Measurements from ENCODE around the gene SLC8A3. TPM values are rescaled to one million over a fixed set of nuclear protein-coding genes. Genes with fewer than 3 reads are reported as not detected.

SLC8A3 gene
- total and polyA plus RNA-seq, 5 donors from 2014 or later: 0.37 TPM; not detected in 4

DNA sequence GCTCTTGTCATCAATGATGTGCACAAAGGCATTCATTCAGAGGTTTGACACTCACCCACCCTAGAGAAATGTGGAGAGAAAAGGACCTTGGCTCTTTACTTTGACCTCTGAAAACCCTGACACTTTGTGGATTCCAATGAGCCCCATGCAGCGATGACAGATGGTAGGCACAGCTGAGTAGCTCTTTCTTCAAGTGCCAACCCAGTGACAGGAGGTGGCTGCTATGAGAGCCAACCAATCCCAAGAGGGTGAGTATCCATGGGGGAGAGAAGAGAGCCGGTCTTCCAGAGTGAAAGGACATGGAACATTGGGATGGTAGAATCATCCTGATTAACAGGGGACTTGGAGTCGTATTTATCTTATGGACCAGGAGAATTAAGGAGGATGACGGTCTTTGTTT lies 17.8 kb downstream of the SLC8A3 start:
- peaks cover 3% of the 10 kb centered on the region for H3K27me3 ChIP-seq (ENCODE audit: control insufficient read depth, insufficient read depth, low read length)
- H3K27me3 Mint-ChIP-seq: peaks cover 30% of the 10 kb centered on the region
- H3K9me3 ChIP-seq (ENCODE audit: control insufficient read depth in 2 of 2, low read length in 2 of 2): no peaks in the 10 kb centered on the region
- H3K4me1 ChIP-seq (ENCODE audit: control insufficient read depth, insufficient read depth, low read length, poor library complexity, severe bottlenecking): no peaks in the 10 kb centered on the region
- no peak overlapping the region for H3K4me3 ChIP-seq (ENCODE audit: low read depth, low read length)
- peaks cover 0 to 7% (median 0%) of the 10 kb centered on the region in 7 donors for H3K9me3 Mint-ChIP-seq
- H3K4me1 Mint-ChIP-seq: no peaks in the 10 kb centered on the region
- no peak overlapping the region for H3K27ac ChIP-seq (ENCODE audit: insufficient read depth, low read length, poor library complexity, severe bottlenecking)
- DNase-seq (no peak), ATAC-seq (ENCODE audit: low read depth in 2 of 2) (no peak)
- no peak overlapping the region for H3K4me3 Mint-ChIP-seq
- H3K27ac Mint-ChIP-seq: no peak overlapping the region
- H3K36me3 ChIP-seq (ENCODE audit: control insufficient read depth, insufficient read depth, low read length): no peaks in the 10 kb centered on the region
- H3K36me3 Mint-ChIP-seq: no peaks in the 10 kb centered on the region

DNA sequence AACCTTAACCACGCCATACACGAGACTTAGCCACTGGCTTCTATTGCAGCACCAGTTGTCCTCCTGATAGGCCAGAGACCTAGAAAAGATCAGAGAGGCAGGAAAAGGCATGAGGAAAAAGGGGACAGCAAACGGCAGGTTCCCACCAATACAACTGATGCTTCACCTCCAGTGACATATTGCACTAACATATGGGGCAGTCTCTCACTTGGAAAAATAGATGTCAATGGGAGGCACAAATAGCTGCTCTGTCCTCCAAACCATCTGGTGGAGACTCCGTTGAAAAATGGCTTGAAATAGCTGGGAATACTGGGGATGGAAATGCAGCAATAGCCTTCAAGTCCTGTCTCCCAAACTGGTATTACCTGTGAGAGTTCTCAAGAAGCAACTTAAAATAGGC lies 20.3 kb downstream of the SLC8A3 start:
- H3K9me3 Mint-ChIP-seq: peaks cover 0 to 7% (median 0%) of the 10 kb centered on the region in 7 donors
- no peak overlapping the region for H3K27ac ChIP-seq (ENCODE audit: insufficient read depth, low read length, poor library complexity, severe bottlenecking)
- H3K4me3 Mint-ChIP-seq: no peak overlapping the region
- no peaks in the 10 kb centered on the region for H3K4me1 ChIP-seq (ENCODE audit: control insufficient read depth, insufficient read depth, low read length, poor library complexity, severe bottlenecking)
- H3K36me3 Mint-ChIP-seq: no peaks in the 10 kb centered on the region
- no peak for ATAC-seq (ENCODE audit: low read depth in 2 of 2)
- no peak overlapping the region for H3K27ac Mint-ChIP-seq
- no peaks in the 10 kb centered on the region for H3K4me1 Mint-ChIP-seq
- H3K36me3 ChIP-seq (ENCODE audit: control insufficient read depth, insufficient read depth, low read length): no peaks in the 10 kb centered on the region
- H3K27me3 Mint-ChIP-seq: peaks cover 43% of the 10 kb centered on the region
- no peak for DNase-seq
- no peaks in the 10 kb centered on the region for H3K9me3 ChIP-seq (ENCODE audit: control insufficient read depth in 2 of 2, low read length in 2 of 2)
- no peak overlapping the region for H3K4me3 ChIP-seq (ENCODE audit: low read depth, low read length)
- peaks cover 6% of the 10 kb centered on the region for H3K27me3 ChIP-seq (ENCODE audit: control insufficient read depth, insufficient read depth, low read length)

DNA sequence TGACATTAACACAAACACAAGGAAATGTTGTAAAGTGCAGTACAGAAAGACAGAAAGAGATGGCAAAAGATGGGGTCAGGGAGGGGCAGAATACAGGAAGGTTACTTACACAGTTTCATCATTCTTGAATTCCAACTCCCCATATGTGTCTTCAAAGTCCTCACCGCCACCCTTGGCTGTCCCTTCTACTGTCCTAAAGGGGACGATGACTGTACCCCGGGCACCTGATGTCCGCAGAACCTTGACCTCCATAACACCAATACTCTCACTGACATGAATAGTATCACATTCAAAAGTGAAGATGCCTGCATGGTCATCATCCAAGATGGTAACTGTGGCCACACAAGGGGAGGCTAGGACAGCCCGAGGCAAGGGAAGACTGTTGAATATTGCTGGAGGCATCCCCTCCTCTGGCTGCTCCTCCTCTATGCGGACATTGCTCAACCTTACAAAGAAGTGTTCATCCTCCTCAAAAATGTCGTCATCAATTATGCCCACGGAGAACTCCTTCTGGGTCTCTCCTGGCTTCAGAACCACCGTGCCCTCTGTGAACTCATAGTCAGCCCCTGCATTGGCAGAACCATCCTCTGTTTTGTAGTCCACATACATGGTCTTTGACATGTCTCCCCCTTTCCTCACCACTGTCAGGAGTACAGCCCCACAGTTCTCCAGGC lies 22.1 kb downstream of the SLC8A3 start:
- Histone ChIP-seq H3K4me3 (ENCODE audit: low read depth, low read length) (no peak overlapping the region), H3K9me3 (ENCODE audit: control insufficient read depth in 2 of 2, low read length in 2 of 2) (no peaks in the 10 kb centered on the region), H3K4me1 (ENCODE audit: control insufficient read depth, insufficient read depth, low read length, poor library complexity, severe bottlenecking) (no peaks in the 10 kb centered on the region), H3K36me3 (ENCODE audit: control insufficient read depth, insufficient read depth, low read length) (no peaks in the 10 kb centered on the region), H3K27ac (ENCODE audit: insufficient read depth, low read length, poor library complexity, severe bottlenecking) (no peak overlapping the region), H3K27me3 (ENCODE audit: control insufficient read depth, insufficient read depth, low read length) (peaks cover 6% of the 10 kb centered on the region)
- Mint-ChIP-seq H3K27ac (no peak overlapping the region), H3K27me3 (peaks cover 33% of the 10 kb centered on the region), H3K36me3 (no peaks in the 10 kb centered on the region), H3K4me1 (no peaks in the 10 kb centered on the region), H3K9me3 (peaks cover 0 to 7% (median 0%) of the 10 kb centered on the region in 7 donors), H3K4me3 (no peak overlapping the region)
- ATAC-seq (ENCODE audit: low read depth in 2 of 2): no peak
- no peak for DNase-seq

- Histone ChIP-seq H3K27ac (ENCODE audit: insufficient read depth, low read length, poor library complexity, severe bottlenecking) (no peak overlapping the region), H3K9me3 (ENCODE audit: control insufficient read depth in 2 of 2, low read length in 2 of 2) (no peaks in the 10 kb centered on the region), H3K27me3 (ENCODE audit: control insufficient read depth, insufficient read depth, low read length) (peaks cover 13% of the 10 kb centered on the region), H3K36me3 (ENCODE audit: control insufficient read depth, insufficient read depth, low read length) (no peaks in the 10 kb centered on the region), H3K4me1 (ENCODE audit: control insufficient read depth, insufficient read depth, low read length, poor library complexity, severe bottlenecking) (no peaks in the 10 kb centered on the region), H3K4me3 (ENCODE audit: low read depth, low read length) (no peak overlapping the region)
- no peak overlapping the region for H3K27ac Mint-ChIP-seq
- DNase-seq (no peak), ATAC-seq (ENCODE audit: low read depth in 2 of 2) (no peak)
- no peak overlapping the region for H3K4me3 Mint-ChIP-seq
- peaks cover 13% of the 10 kb centered on the region for H3K27me3 Mint-ChIP-seq
- no peaks in the 10 kb centered on the region for H3K36me3 Mint-ChIP-seq
- H3K9me3 Mint-ChIP-seq: peaks cover 0 to 2% (median 0%) of the 10 kb centered on the region in 7 donors
- no peaks in the 10 kb centered on the region for H3K4me1 Mint-ChIP-seq
Measured at GRCh38 chr14:70162358-70162757, 26.4 kb downstream of the SLC8A3 start.

GRCh38 chr14:70156592-70156991 lies 32.2 kb downstream of the SLC8A3 start:
- H3K36me3 ChIP-seq (ENCODE audit: control insufficient read depth, insufficient read depth, low read length): no peaks in the 10 kb centered on the region
- H3K9me3 ChIP-seq (ENCODE audit: control insufficient read depth in 2 of 2, low read length in 2 of 2): no peaks in the 10 kb centered on the region
- peaks cover 10% of the 10 kb centered on the region for H3K27me3 ChIP-seq (ENCODE audit: control insufficient read depth, insufficient read depth, low read length)
- no peaks in the 10 kb centered on the region for H3K4me1 Mint-ChIP-seq
- no peak overlapping the region for H3K27ac Mint-ChIP-seq
- no peak overlapping the region for H3K4me3 ChIP-seq (ENCODE audit: low read depth, low read length)
- peaks cover 15% of the 10 kb centered on the region for H3K27me3 Mint-ChIP-seq
- peaks cover 0 to 4% (median 0%) of the 10 kb centered on the region in 7 donors for H3K9me3 Mint-ChIP-seq
- ATAC-seq (ENCODE audit: low read depth in 2 of 2) (no peak), DNase-seq (no peak)
- no peak overlapping the region for H3K27ac ChIP-seq (ENCODE audit: insufficient read depth, low read length, poor library complexity, severe bottlenecking)
- H3K4me3 Mint-ChIP-seq: no peak overlapping the region
- no peaks in the 10 kb centered on the region for H3K4me1 ChIP-seq (ENCODE audit: control insufficient read depth, insufficient read depth, low read length, poor library complexity, severe bottlenecking)
- no peaks in the 10 kb centered on the region for H3K36me3 Mint-ChIP-seq

- H3K4me3 ChIP-seq (ENCODE audit: low read depth, low read length): no peak overlapping the region
- H3K36me3 ChIP-seq (ENCODE audit: control insufficient read depth, insufficient read depth, low read length): no peaks in the 10 kb centered on the region
- Mint-ChIP-seq H3K4me3 (no peak overlapping the region), H3K4me1 (peaks cover 0 to 4% (median 0%) of the 10 kb centered on the region in 4 donors), H3K27me3 (peaks cover 35% of the 10 kb centered on the region), H3K36me3 (no peaks in the 10 kb centered on the region), H3K27ac (no peak overlapping the region), H3K9me3 (peaks cover 0 to 1% (median 0%) of the 10 kb centered on the region in 7 donors)
- no peak for ATAC-seq (ENCODE audit: low read depth in 2 of 2)
- no peak for DNase-seq
- no peak overlapping the region for H3K27ac ChIP-seq (ENCODE audit: insufficient read depth, low read length, poor library complexity, severe bottlenecking)
- no peaks in the 10 kb centered on the region for H3K9me3 ChIP-seq (ENCODE audit: control insufficient read depth in 2 of 2, low read length in 2 of 2)
- peaks cover 3% of the 10 kb centered on the region for H3K27me3 ChIP-seq (ENCODE audit: control insufficient read depth, insufficient read depth, low read length)
- H3K4me1 ChIP-seq (ENCODE audit: control insufficient read depth, insufficient read depth, low read length, poor library complexity, severe bottlenecking): no peaks in the 10 kb centered on the region
Measured at GRCh38 chr14:70152704-70153103, 36.0 kb downstream of the SLC8A3 start.

GRCh38 chr14:70152081-70152480 lies 36.7 kb downstream of the SLC8A3 start:
- Mint-ChIP-seq H3K4me1 (peaks cover 0 to 4% (median 0%) of the 10 kb centered on the region in 4 donors), H3K4me3 (no peak overlapping the region), H3K36me3 (no peaks in the 10 kb centered on the region), H3K27ac (no peak overlapping the region), H3K27me3 (peaks cover 35% of the 10 kb centered on the region), H3K9me3 (peaks cover 0 to 1% (median 0%) of the 10 kb centered on the region in 7 donors)
- H3K9me3 ChIP-seq (ENCODE audit: control insufficient read depth in 2 of 2, low read length in 2 of 2): no peaks in the 10 kb centered on the region
- no peaks in the 10 kb centered on the region for H3K36me3 ChIP-seq (ENCODE audit: control insufficient read depth, insufficient read depth, low read length)
- H3K4me1 ChIP-seq (ENCODE audit: control insufficient read depth, insufficient read depth, low read length, poor library complexity, severe bottlenecking): no peaks in the 10 kb centered on the region
- no peak overlapping the region for H3K27ac ChIP-seq (ENCODE audit: insufficient read depth, low read length, poor library complexity, severe bottlenecking)
- ATAC-seq (ENCODE audit: low read depth in 2 of 2): no peak
- no peak for DNase-seq
- no peaks in the 10 kb centered on the region for H3K27me3 ChIP-seq (ENCODE audit: control insufficient read depth, insufficient read depth, low read length)
- no peak overlapping the region for H3K4me3 ChIP-seq (ENCODE audit: low read depth, low read length)

DNA sequence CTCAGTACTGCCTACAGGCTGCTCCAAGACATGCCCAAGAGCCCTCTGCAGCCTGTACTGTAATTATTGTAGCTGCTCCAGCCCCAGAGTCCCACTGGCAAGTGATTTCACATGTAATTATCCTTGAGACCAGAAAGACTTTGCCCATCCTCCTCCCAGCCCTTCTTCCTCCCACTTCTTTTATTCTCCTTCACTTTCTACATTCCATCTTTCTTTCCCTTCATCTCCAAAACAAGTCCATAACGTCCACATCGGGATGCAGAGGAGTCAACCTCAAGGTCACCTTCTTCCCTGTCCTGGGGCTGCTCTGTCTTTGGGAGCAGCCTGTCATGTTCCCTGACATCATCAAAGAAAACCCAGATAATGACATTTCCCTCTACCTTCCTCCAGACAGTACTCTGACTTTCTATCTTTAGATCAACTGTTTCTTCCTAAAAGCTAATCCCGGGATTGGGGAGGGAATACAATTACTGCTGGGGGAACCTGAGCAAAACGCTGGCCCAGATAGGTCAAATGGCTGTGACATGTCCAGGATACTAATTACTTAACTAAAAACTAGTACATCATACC lies 39.1 kb downstream of the SLC8A3 start:
- Mint-ChIP-seq H3K4me1 (peaks cover 0 to 4% (median 0%) of the 10 kb centered on the region in 4 donors), H3K27me3 (peaks cover 41% of the 10 kb centered on the region), H3K9me3 (no peaks in the 10 kb centered on the region), H3K36me3 (no peaks in the 10 kb centered on the region), H3K27ac (no peak overlapping the region), H3K4me3 (no peak overlapping the region)
- Histone ChIP-seq H3K9me3 (ENCODE audit: control insufficient read depth in 2 of 2, low read length in 2 of 2) (no peaks in the 10 kb centered on the region), H3K4me3 (ENCODE audit: low read depth, low read length) (no peak overlapping the region), H3K36me3 (ENCODE audit: control insufficient read depth, insufficient read depth, low read length) (no peaks in the 10 kb centered on the region), H3K27me3 (ENCODE audit: control insufficient read depth, insufficient read depth, low read length) (peaks cover 2% of the 10 kb centered on the region), H3K4me1 (ENCODE audit: control insufficient read depth, insufficient read depth, low read length, poor library complexity, severe bottlenecking) (no peaks in the 10 kb centered on the region), H3K27ac (ENCODE audit: insufficient read depth, low read length, poor library complexity, severe bottlenecking) (no peak overlapping the region)
- DNase-seq (no peak), ATAC-seq (ENCODE audit: low read depth in 2 of 2) (no peak)
